Dermis blood vessel endothelial cell (primary cell): ENCODE measurements around the gene MYRIP. TPM values are rescaled to one million over a fixed set of nuclear protein-coding genes. Genes with fewer than 3 reads are reported as not detected.
"Not testable (repeated sequence)": the region's sequence is repeated elsewhere in the genome, so short reads cannot be mapped to it uniquely, and the experiment has no call there.

Source experiments
- DNase-seq: peaks from one replicate; pipeline ENCODE4 v3.0.0; 2010
- total RNA-seq: library from RNA; depleted of rRNA; stranded (reverse); fragments of >200 nt; gene quantifications from 2 replicates; pipeline ENCODE4 v1.2.3, GENCODE V29; 2014

The MYRIP gene
- total RNA-seq = 30.0 and 32.2 TPM in 2 replicates

GRCh38 chr3:39809181-39809994 lies at the start of gene MYRIP:
Gene MYRIP, plus strand, starts transcription at chr3:39809609. Its CDS starts 91,208 bp downstream, at chr3:39900817.
- peak; percentile 87 for DNase-seq

- no peak for DNase-seq
Measured at GRCh38 chr3:39760325-39760724, 49.1 kb upstream of the MYRIP start.

GRCh38 chr3:39762537-39763070 lies 46.8 kb upstream of the MYRIP start:
- DNase-seq = no peak

- DNase-seq = no peak
Measured at GRCh38 chr3:39763390-39763789, 46.0 kb upstream of the MYRIP start.

GRCh38 chr3:39765575-39765974 lies 43.8 kb upstream of the MYRIP start:
- DNase-seq = no peak

GRCh38 chr3:39766433-39766832 lies 43.0 kb upstream of the MYRIP start:
- no peak for DNase-seq

GRCh38 chr3:39766909-39767308 lies 42.5 kb upstream of the MYRIP start:
- not testable (repeated sequence) for DNase-seq

- DNase-seq = not testable (repeated sequence)
Measured at GRCh38 chr3:39778168-39778567, 31.2 kb upstream of the MYRIP start.

GRCh38 chr3:39779511-39780230 lies 29.7 kb upstream of the MYRIP start:
- no peak for DNase-seq

GRCh38 chr3:39780352-39780751 lies 29.1 kb upstream of the MYRIP start:
- DNase-seq = no peak

GRCh38 chr3:39781025-39781424 lies 28.4 kb upstream of the MYRIP start:
- no peak for DNase-seq

- no peak for DNase-seq
Measured at GRCh38 chr3:39781632-39782031, 27.8 kb upstream of the MYRIP start.

GRCh38 chr3:39783680-39784079 lies 25.7 kb upstream of the MYRIP start:
- no peak for DNase-seq

- no peak for DNase-seq
Measured at GRCh38 chr3:39784922-39785321, 24.5 kb upstream of the MYRIP start.

- no peak for DNase-seq
Measured at GRCh38 chr3:39788128-39788883, 21.1 kb upstream of the MYRIP start.

GRCh38 chr3:39791603-39792002 lies 17.8 kb upstream of the MYRIP start:
- no peak for DNase-seq

GRCh38 chr3:39794880-39795279 lies 14.5 kb upstream of the MYRIP start:
- no peak for DNase-seq

- no peak for DNase-seq
Measured at GRCh38 chr3:39801216-39801615, 8.2 kb upstream of the MYRIP start.

- not testable (repeated sequence) for DNase-seq
Measured at GRCh38 chr3:39802486-39802885, 6.9 kb upstream of the MYRIP start.

GRCh38 chr3:39803956-39804355 lies 5.5 kb upstream of the MYRIP start:
- DNase-seq = no peak

- DNase-seq = peak; percentile 6
Measured at GRCh38 chr3:39804951-39805350, 4.5 kb upstream of the MYRIP start.

GRCh38 chr3:39805650-39806049 lies 3.8 kb upstream of the MYRIP start:
- DNase-seq = no peak

GRCh38 chr3:39806820-39807219 lies 2.6 kb upstream of the MYRIP start:
- no peak for DNase-seq
